Nucleus accumbens (tissue), 56 donors: Measurements from ENCODE around the gene MCRIP2.

ENCODE experiments used
- DNase-seq, 56 donors: peaks; one replicate each; lab custom pipeline; 2025; lab: John Stamatoyannopoulos, UW

The MCRIP2 gene

GRCh38 chr16:692356-693108 is 50.9 kb downstream of the MCRIP2 start:
- no peak for DNase-seq

GRCh38 chr16:693364-693763 is 51.7 kb downstream of the MCRIP2 start:
- DNase-seq, result no peak

GRCh38 chr16:693766-694165 is 52.1 kb downstream of the MCRIP2 start:
- DNase-seq, result no peak

GRCh38 chr16:694187-694862 is 52.7 kb downstream of the MCRIP2 start:
- DNase-seq, result no peak

- no peak for DNase-seq
Measured at GRCh38 chr16:694863-695354, 53.3 kb downstream of the MCRIP2 start.

- DNase-seq, result peak in 2 of 56 donors; percentile 25 to 32
Measured at GRCh38 chr16:695355-696089, 53.9 kb downstream of the MCRIP2 start.
